Measurements from ENCODE around the gene CRB3.

CRB3 gene

GRCh38 chr19:6464070-6464873, at the start of gene CRB3:
Gene CRB3 (plus strand): TSS chr19:6464271. CDS start chr19:6464702, 431 bp downstream.
- Mint-ChIP-seq H3K9me3 (ENCODE audit: low read depth) (no peaks in the 10 kb centered on the region), H3K36me3 (no peaks in the 10 kb centered on the region), H3K4me3 (peak within 1 kb of the TSS; percentile 62), H3K4me1 (ENCODE audit: low read depth) (peaks cover 21% of the 10 kb centered on the region), H3K27me3 (no peaks in the 10 kb centered on the region), H3K27ac (no peak within 1 kb of the TSS)

- Mint-ChIP-seq H3K4me1 (ENCODE audit: low read depth) (no peaks in the 10 kb centered on the region), H3K27ac (no peak overlapping the region), H3K36me3 (no peaks in the 10 kb centered on the region), H3K27me3 (no peaks in the 10 kb centered on the region), H3K9me3 (ENCODE audit: low read depth) (no peaks in the 10 kb centered on the region), H3K4me3 (no peak overlapping the region)
Measured at GRCh38 chr19:6414793-6415590, 49.1 kb upstream of the CRB3 start.

GRCh38 chr19:6415591-6416190, 48.4 kb upstream of the CRB3 start:
- Mint-ChIP-seq H3K36me3 (no peaks in the 10 kb centered on the region), H3K4me1 (ENCODE audit: low read depth) (peaks cover under 1% of the 10 kb centered on the region), H3K27ac (no peak overlapping the region), H3K4me3 (no peak overlapping the region), H3K27me3 (no peaks in the 10 kb centered on the region), H3K9me3 (ENCODE audit: low read depth) (no peaks in the 10 kb centered on the region)

GRCh38 chr19:6416658-6417405, 47.2 kb upstream of the CRB3 start:
- H3K4me1 Mint-ChIP-seq (ENCODE audit: low read depth) = peaks cover 4% of the 10 kb centered on the region
- H3K4me3 Mint-ChIP-seq = no peak overlapping the region
- no peaks in the 10 kb centered on the region for H3K27me3 Mint-ChIP-seq
- no peaks in the 10 kb centered on the region for H3K9me3 Mint-ChIP-seq (ENCODE audit: low read depth)
- H3K36me3 Mint-ChIP-seq = no peaks in the 10 kb centered on the region
- no peak overlapping the region for H3K27ac Mint-ChIP-seq

GRCh38 chr19:6417713-6418561, 46.1 kb upstream of the CRB3 start:
- peaks cover 14% of the 10 kb centered on the region for H3K4me1 Mint-ChIP-seq (ENCODE audit: low read depth)
- no peaks in the 10 kb centered on the region for H3K9me3 Mint-ChIP-seq (ENCODE audit: low read depth)
- no peak overlapping the region for H3K27ac Mint-ChIP-seq
- H3K27me3 Mint-ChIP-seq = no peaks in the 10 kb centered on the region
- no peaks in the 10 kb centered on the region for H3K36me3 Mint-ChIP-seq
- no peak overlapping the region for H3K4me3 Mint-ChIP-seq

DNA sequence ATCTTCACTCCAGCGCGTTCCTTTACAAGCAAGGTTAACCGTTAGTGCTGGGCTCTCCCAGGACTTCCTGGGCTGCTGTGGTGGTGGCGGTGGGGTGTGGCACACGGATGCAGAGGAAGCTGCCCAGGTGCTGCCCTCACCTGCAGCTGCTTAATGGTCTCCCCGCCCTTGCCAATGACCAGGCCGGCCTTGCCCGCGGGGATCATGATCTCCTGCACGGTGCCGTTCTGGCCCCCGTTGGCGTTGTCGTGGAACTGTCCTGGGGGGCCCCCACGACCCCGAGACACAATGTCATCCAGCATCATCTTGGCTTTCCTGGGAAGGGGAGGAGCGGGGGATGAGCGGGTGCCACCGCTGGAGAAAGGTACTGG, 45.5 kb upstream of the CRB3 start:
- H3K27ac Mint-ChIP-seq = no peak overlapping the region
- H3K4me1 Mint-ChIP-seq (ENCODE audit: low read depth) = peaks cover 20% of the 10 kb centered on the region
- H3K36me3 Mint-ChIP-seq = no peaks in the 10 kb centered on the region
- H3K27me3 Mint-ChIP-seq = no peaks in the 10 kb centered on the region
- no peak overlapping the region for H3K4me3 Mint-ChIP-seq
- no peaks in the 10 kb centered on the region for H3K9me3 Mint-ChIP-seq (ENCODE audit: low read depth)

- peaks cover 28% of the 10 kb centered on the region for H3K4me1 Mint-ChIP-seq (ENCODE audit: low read depth)
- no peaks in the 10 kb centered on the region for H3K36me3 Mint-ChIP-seq
- H3K4me3 Mint-ChIP-seq = peak overlapping the region; percentile 94
- H3K27ac Mint-ChIP-seq = peak overlapping the region; percentile 22
- no peaks in the 10 kb centered on the region for H3K27me3 Mint-ChIP-seq
- no peaks in the 10 kb centered on the region for H3K9me3 Mint-ChIP-seq (ENCODE audit: low read depth)
Measured at GRCh38 chr19:6421075-6422014, 42.7 kb upstream of the CRB3 start.

GRCh38 chr19:6423499-6424194, 40.4 kb upstream of the CRB3 start:
- H3K4me3 Mint-ChIP-seq = peak overlapping the region; percentile 94
- H3K9me3 Mint-ChIP-seq (ENCODE audit: low read depth) = no peaks in the 10 kb centered on the region
- no peaks in the 10 kb centered on the region for H3K36me3 Mint-ChIP-seq
- peak overlapping the region; percentile 85 for H3K27ac Mint-ChIP-seq
- H3K4me1 Mint-ChIP-seq (ENCODE audit: low read depth) = peaks cover 30% of the 10 kb centered on the region
- H3K27me3 Mint-ChIP-seq = no peaks in the 10 kb centered on the region

- H3K4me3 Mint-ChIP-seq = peak within 1 kb of the TSS; percentile 94
- no peaks in the 10 kb centered on the region for H3K36me3 Mint-ChIP-seq
- peaks cover 30% of the 10 kb centered on the region for H3K4me1 Mint-ChIP-seq (ENCODE audit: low read depth)
- peak within 1 kb of the TSS; percentile 90 for H3K27ac Mint-ChIP-seq
- H3K27me3 Mint-ChIP-seq = no peaks in the 10 kb centered on the region
- H3K9me3 Mint-ChIP-seq (ENCODE audit: low read depth) = no peaks in the 10 kb centered on the region
Measured at GRCh38 chr19:6424195-6424938, 39.7 kb upstream of the CRB3 start, which contains the start of gene KHSRP. Gene KHSRP (minus strand): TSS chr19:6424811. CDS start chr19:6424701, 110 bp downstream.

DNA sequence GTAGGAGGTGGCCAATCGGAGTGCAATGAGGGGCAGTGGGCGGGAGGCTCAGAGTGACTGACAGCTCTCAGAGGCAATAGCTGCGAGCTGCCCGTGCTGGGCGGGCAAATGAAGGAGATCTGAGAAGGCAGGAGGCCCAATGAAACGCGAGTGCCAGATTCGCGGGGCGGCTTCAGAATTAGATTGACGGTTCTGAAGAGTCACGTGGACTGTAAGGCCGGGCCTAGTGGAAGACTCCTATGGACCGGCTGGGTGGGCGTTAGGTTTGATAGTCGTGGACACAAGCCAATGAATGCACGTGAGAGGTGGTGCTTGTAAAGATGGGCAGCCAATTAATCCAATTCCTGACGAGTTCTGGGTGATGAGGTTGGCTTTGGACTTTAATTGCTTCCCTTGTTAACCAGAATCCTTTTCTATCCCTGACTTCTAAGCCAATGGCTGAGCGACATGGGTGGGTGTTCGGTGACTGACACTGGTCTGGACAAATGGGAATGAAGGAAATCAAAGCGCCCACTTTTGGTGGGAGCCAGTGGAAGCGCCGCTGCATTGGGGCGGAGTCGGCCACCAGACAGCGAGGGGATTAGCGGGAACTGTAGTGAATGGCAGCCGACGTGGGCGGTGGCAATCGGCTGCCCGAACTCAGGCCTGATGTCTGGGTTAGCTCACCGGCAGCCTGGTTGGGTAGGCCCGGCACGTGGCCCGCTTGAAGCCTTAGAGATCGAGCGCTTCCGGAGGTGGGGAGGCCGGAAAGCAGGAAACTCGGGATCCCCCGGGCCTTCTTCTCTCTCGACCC, 38.9 kb upstream of the CRB3 start:
- Mint-ChIP-seq H3K27ac (peak overlapping the region; percentile 90), H3K4me1 (ENCODE audit: low read depth) (peaks cover 33% of the 10 kb centered on the region), H3K36me3 (no peaks in the 10 kb centered on the region), H3K4me3 (peak overlapping the region; percentile 83), H3K9me3 (ENCODE audit: low read depth) (no peaks in the 10 kb centered on the region), H3K27me3 (no peaks in the 10 kb centered on the region)

- no peaks in the 10 kb centered on the region for H3K36me3 Mint-ChIP-seq
- H3K27me3 Mint-ChIP-seq = no peaks in the 10 kb centered on the region
- H3K4me3 Mint-ChIP-seq = peak overlapping the region; percentile 83
- no peaks in the 10 kb centered on the region for H3K9me3 Mint-ChIP-seq (ENCODE audit: low read depth)
- peaks cover 32% of the 10 kb centered on the region for H3K4me1 Mint-ChIP-seq (ENCODE audit: low read depth)
- peak overlapping the region; percentile 90 for H3K27ac Mint-ChIP-seq
Measured at GRCh38 chr19:6425732-6426620, 38.1 kb upstream of the CRB3 start.

All from activated naive CD8-positive, alpha-beta T cell (primary cell).